GM18951 (cell line): Measurements from ENCODE around the gene CDH10.

ENCODE experiments used
- POLR2A ChIP-seq: IDR thresholded peaks from 4 replicates; pipeline ENCODE4 v1.6.1; 2011; ENCODE audit warnings: mild to moderate bottlenecking; ENCODE audit not compliant: insufficient read length, insufficient read depth; ENCODE audit errors: extremely low read depth
- in situ Hi-C: fragments of 300-500 bp; cut with MboI; formaldehyde crosslinking; loops from one replicate; pipeline ENCODE4 v1.12.0; 2022; ENCODE audit warnings: low sequenced_read_pairs, mixed read lengths, inconsistent platforms; ENCODE audit not compliant: unreplicated experiment

Gene CDH10

GRCh38 chr5:24571302-24571701, 73.5 kb downstream of the CDH10 start:
- TF ChIP-seq POLR2A, result no peak
- in situ Hi-C loops, result no loop called here

- no peak for TF ChIP-seq POLR2A
- in situ Hi-C loops, result no loop called here
Observed at GRCh38 chr5:24566933-24567332, 77.8 kb downstream of the CDH10 start.

GRCh38 chr5:24555229-24555628, 89.5 kb downstream of the CDH10 start:
- TF ChIP-seq POLR2A, result no peak
- in situ Hi-C loops, result no loop called here

- no peak for TF ChIP-seq POLR2A
Observed at GRCh38 chr5:24547132-24547531, 97.6 kb downstream of the CDH10 start.

GRCh38 chr5:24539613-24540012, 105.2 kb downstream of the CDH10 start:
- in situ Hi-C loops, result no loop called here
- TF ChIP-seq POLR2A, result no peak

More at GRCh38 chr5:24547132-24547531, 97.6 kb downstream of the CDH10 start:
- in situ Hi-C loops, result no loop called here

- in situ Hi-C loops, result no loop called here
- TF ChIP-seq POLR2A, result no peak
Observed at GRCh38 chr5:24538346-24538745, 106.4 kb downstream of the CDH10 start.

- in situ Hi-C loops, result no loop called here
- no peak for TF ChIP-seq POLR2A
Observed at GRCh38 chr5:24535646-24536045, 109.1 kb downstream of the CDH10 start.

- TF ChIP-seq POLR2A, result no peak
- in situ Hi-C loops, result no loop called here
Observed at GRCh38 chr5:24530906-24531305, 113.9 kb downstream of the CDH10 start.

GRCh38 chr5:24525414-24525813, 119.4 kb downstream of the CDH10 start:
- no peak for TF ChIP-seq POLR2A
- in situ Hi-C loops, result no loop called here

- TF ChIP-seq POLR2A, result no peak
- in situ Hi-C loops, result no loop called here
Observed at GRCh38 chr5:24512423-24512822, 132.4 kb downstream of the CDH10 start.

GRCh38 chr5:24510523-24510988, 134.2 kb downstream of the CDH10 start:
- in situ Hi-C loops, result no loop called here
- TF ChIP-seq POLR2A, result no peak

- in situ Hi-C loops, result no loop called here
- no peak for TF ChIP-seq POLR2A
Observed at GRCh38 chr5:24509943-24510342, 134.8 kb downstream of the CDH10 start.

- no peak for TF ChIP-seq POLR2A
- in situ Hi-C loops, result no loop called here
Observed at GRCh38 chr5:24505258-24505657, 139.5 kb downstream of the CDH10 start.

GRCh38 chr5:24497591-24498157, 147.1 kb downstream of the CDH10 start:
- in situ Hi-C loops, result no loop called here
- TF ChIP-seq POLR2A, result no peak

GRCh38 chr5:24497145-24497544, 147.6 kb downstream of the CDH10 start:
- TF ChIP-seq POLR2A, result no peak
- in situ Hi-C loops, result no loop called here
